Kidney tubule cell (primary cell): ENCODE results near the gene RIMBP2.
A peak's percentile ranks its signal among the peaks of the same experiment; 100 is the strongest.

ENCODE experiments used
- DNase-seq: peaks from one replicate; pipeline ENCODE4 v3.0.0-alpha.2; 2018; ENCODE audit warnings: low spot score

The RIMBP2 gene

GRCh38 chr12:130421896-130422295 lies 294.2 kb downstream of the RIMBP2 start:
- no peak for DNase-seq

DNA sequence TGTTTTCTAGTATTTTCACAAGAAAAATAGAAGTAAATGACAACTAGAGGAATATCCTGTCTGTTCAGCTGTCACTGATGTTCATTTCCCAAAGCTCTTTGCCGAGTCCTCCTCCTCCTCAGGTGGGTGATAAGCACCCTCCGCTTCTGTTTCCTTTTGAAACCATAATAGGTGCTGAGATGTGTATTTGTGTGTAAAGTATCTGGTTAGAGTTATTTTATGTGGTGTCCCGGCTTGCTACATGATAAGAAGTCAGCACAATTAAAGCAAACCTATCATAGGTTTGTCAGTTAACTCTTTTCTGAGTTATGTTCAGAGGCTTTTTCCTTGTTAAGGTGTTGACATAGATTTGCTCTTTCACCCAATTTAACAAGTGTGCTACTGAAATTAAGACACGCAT lies 296.0 kb downstream of the RIMBP2 start:
- DNase-seq = no peak

DNA sequence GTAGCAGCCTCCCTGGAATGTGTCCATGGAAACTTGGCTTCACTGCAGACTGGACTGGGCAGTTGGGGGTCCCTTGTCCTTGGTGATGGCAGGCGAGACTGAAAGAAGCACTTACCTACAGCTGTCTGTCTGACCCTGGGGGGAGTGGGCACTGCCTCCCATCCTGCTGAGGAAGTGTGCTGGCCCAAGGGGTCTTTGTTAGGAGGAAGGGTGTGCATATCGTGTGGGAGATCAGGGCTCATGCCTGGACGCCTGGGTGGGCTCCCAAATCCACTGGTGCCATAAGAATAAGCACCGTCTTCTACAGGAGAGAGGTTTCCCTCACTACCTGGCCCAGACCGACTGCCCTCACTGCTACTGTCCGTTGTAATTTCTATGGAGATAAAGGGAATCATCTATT lies 297.0 kb downstream of the RIMBP2 start:
- no peak for DNase-seq

DNA sequence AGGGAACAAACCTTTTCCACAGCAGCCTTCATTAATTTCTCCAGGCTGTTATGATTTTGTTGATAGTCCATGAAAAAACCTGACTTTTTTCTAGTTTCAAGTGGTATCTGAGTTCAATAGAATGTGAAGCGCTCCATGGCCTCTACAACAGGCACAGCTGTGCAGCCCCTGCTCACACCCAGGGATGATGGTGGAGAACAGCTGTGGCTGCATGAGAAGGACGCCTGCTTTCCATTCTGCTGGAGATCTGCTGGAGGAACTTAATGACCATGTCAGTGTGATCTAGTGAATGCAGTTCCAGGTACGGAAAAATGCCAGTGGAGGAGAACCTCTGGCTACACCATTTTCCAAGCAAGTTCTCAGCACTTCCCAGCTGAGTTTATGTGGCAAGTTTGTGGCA lies 297.8 kb downstream of the RIMBP2 start:
- DNase-seq = no peak

GRCh38 chr12:130414381-130414780 lies 301.7 kb downstream of the RIMBP2 start:
- no peak for DNase-seq

- no peak for DNase-seq
Measured at GRCh38 chr12:130413909-130414308, 302.2 kb downstream of the RIMBP2 start.

- DNase-seq = no peak
Measured at GRCh38 chr12:130412384-130412783, 303.7 kb downstream of the RIMBP2 start.

DNA sequence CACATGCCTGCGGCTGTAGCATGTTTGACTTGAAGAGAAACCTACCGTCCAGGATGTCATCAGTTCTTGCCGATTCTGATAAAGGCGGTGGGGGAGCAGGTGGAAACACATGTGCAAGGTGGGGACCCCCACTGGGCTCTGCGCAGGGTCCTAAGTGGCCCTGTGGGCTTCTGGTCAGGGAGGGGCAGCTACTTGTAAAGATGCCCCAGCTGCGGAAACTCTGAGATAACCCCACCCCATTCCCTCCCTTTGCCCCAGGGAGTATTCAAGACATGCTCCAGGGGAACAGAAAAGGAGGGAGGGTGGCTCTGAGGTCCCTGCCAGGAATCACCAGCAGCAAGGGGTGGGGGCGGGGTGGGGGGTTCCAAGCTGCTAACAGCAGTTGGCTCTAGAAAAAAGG lies 310.8 kb downstream of the RIMBP2 start:
- no peak for DNase-seq

DNA sequence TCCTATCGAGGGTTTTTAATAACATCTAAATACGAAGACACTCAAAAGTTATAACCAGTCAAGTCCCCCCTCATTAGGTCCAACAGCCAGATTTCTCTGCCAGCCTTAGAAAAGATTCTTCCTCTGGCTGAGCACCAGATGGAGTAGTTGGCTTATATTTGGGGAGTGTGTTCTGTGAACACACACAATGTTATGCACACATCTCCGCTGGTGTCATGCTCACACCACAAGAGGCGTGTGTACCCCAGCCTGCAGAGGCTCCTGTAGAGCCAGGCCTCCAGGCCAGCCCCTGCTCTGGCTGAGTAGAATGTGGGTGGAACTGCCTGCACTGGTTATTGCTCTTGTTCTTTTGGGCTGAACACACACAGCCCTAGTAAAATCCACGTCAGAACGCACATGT lies 314.4 kb downstream of the RIMBP2 start:
- no peak for DNase-seq

GRCh38 chr12:130398100-130398848 lies 317.8 kb downstream of the RIMBP2 start:
- DNase-seq = no peak

DNA sequence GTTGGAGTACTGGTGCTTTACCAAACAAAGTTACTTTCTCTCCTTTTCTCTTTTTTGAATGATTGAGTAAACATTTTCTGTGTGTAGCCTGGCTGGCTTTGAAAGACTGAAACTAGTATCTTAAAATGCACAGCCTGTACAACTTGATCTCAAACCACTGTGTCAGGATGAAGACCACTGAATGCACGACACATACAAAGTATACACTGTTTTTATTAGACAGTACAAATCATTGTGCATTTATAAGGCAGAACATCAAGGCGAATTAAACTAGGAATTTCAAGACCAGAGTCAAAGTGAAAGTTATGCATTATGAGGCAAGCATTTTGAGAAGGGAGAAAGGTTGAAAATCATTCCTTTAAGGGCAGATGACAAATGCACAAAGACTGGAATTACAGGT lies 319.4 kb downstream of the RIMBP2 start:
- DNase-seq = no peak

DNA sequence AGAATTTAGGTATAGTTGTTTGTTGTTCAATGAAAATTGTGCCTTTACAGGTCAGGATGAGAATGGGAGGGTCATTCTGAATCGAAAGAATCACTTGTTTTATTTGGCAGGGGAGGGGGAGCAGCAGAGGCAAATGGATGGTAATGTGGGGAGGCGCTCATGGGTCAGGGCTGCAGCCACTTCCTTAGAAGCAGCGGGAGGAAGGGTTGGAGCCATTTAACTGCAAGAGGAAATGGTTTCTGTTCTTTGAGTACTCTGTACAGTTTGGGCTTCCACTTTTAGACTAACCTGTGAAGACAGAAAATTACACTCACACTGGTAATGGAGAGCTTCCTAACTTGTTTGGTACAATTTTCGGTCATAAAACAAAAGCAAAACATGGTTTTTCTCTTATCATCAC lies 321.2 kb downstream of the RIMBP2 start:
- DNase-seq = no peak

DNA sequence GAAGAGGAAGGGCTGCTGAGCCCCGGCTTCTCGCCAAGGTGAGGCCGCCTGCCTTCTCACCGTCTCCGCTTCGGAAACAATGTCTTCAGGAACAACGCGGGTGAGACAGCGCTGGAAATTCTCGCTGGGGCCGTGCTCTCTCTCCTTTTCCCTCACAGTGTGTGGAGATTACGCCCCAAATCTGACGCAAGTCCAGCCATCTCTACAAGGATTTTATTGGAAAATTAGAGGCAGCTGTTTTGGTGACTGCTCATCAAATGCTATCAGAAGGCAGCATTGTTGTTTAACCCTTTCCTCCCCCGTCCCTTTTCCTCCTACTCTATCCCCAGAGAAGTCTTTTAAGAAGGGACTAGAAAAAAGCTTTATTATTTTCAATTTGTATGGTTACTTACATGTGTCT lies 324.9 kb downstream of the RIMBP2 start:
- no peak for DNase-seq

- no peak for DNase-seq
Measured at GRCh38 chr12:130385193-130385592, 330.9 kb downstream of the RIMBP2 start.

DNA sequence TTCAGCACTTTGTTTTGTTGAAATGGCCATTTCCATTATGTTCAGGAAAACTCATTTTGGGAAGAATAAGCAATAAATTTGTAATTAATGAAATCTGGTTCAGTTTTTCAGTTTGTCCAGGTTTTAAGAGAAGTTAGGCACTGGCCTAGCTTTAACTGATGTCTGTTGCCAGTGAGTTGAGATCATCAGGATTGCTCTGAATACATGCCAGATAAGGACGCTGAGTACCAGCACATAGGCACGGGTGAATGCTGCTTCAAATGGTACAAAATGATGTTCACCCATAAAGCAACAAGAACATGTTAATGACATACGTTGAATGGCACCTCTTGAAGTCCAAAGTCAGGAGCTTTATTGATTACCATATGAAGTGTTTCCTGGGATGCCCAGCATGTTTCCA lies 331.9 kb downstream of the RIMBP2 start:
- DNase-seq = no peak

DNA sequence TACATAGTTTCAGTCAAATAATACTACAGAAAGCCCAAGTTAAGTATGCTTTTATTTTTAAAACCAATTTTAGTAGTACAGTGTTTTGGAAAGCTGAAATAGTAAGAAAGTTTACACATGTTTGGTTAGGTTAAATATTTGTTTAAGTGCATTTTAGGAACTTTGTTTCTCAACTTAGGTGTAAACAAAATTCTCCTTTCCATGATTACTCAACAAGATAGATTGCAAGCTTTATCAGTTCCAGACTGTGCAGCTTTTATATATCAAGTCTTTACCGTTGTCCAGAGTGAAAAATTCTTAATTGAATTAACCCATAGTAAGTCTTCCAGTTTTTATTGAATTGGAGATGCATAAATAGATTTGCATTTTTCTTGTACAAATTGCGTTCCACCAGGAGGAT lies 333.3 kb downstream of the RIMBP2 start:
- DNase-seq = no peak

- peak; percentile 32 for DNase-seq
Measured at GRCh38 chr12:130375296-130376287, 340.5 kb downstream of the RIMBP2 start.

DNA sequence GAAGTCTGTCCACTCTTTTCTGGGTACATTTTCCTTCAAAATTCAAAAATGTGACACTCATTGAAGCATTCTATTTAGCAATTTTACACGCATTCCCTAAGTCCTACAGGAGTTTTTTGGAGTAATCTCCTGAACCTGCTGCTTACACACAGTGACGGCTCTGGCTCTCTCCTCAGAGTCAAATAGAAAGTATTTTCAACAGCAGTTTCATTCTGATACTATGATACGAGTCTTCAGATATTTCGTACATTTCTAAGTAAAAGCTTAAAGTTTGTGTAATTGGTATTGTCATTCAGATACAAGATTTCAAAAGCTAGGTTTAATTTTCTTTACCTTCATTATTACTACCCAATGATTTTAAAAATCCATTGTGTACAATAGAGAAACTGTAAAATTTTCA lies 342.0 kb downstream of the RIMBP2 start:
- DNase-seq = no peak

DNA sequence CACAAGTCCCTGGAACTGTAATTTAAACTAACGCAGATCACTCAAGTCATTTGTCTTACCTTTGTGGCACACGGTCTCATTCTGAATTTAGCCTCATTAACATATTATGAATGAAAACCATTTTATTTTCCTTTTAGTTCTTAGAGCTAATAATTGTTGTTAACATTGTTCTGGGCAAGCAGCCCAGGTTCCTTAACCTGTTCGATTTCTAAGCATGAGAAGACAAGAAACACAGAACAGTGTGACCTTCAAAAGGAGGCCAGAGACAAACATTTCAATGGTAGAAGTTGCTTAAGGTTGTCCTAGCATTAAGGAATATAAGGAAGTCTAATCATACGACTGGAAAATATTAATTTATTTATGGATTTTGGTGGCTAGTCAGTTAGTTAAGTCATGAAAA lies 343.2 kb downstream of the RIMBP2 start:
- no peak for DNase-seq

GRCh38 chr12:130371296-130371695 lies 344.8 kb downstream of the RIMBP2 start:
- DNase-seq = no peak

DNA sequence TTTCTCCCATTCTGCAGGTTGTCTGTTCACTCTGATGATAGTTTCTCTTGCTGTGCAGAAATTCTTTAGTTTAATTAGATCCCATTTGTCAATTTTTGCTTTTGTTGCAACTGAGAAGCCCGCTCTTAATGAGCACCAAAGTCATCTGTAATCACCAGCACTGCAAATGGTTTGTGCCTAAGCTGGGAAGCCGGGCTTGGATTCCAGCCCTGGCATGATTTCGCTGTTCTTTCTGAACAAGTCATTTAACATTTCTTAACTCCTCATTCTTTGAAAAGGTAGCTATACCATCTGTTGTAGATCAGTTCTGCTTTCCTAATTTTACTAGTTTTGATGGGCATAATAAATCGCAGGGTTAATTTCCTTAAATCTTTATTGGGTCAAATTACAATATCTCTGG lies 346.3 kb downstream of the RIMBP2 start:
- DNase-seq = no peak

DNA sequence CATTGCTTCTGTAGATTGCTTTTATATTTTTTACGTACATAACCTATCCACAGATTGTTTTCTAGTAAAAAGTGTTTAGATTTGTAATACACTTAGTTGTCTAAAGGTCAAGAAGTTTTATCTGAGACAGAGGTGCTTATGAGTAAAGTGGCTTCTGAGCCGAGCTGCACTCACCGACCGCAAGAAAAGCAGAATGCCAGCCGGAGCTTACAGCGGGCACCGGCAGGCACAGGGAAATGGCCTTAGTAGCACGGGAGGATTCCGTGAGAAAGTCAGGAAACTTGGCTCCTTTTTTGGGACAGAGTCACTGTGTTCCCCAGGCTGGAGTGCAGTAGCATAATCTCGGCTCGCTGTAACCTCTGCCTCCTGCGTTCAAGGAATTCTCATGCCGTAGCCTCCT lies 348.6 kb downstream of the RIMBP2 start:
- no peak for DNase-seq

- DNase-seq = no peak
Measured at GRCh38 chr12:130367003-130367402, 349.1 kb downstream of the RIMBP2 start.
